ENCODE results near the gene ERCC1. TPM values are rescaled to one million over a fixed set of nuclear protein-coding genes. Genes with fewer than 3 reads are reported as not detected.
"Not testable (repeated sequence)": the region's sequence is repeated elsewhere in the genome, so short reads cannot be mapped to it uniquely, and the experiment has no call there.

The ERCC1 gene
- polyA plus RNA-seq, 1 experiment: 121 TPM

DNA sequence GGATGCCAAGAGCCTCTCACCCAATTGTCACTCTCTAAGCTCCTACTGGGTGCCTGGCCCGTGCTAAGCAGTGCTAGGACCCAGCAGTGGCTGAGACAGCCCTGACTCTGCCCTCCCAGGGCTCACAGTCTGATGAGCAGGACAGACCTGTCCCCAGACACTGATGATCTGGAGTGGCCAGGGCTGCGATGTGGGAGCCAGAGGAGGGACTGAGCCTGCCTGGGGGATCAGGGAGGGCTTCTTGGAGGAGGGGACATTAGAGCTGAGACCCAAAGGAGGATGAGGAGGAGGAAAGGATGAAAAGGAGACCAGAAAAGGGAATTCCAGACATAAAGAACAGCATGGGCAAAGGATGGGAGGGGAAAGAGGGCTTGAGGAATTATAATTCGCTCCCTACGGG, 6.6 kb downstream of the ERCC1 start:
- no peak for TF ChIP-seq CTCF (IDR thresholded peaks at IDR 0.05; ENCODE audit: insufficient read depth, low read depth, low read length)
- peaks cover 20% of the 10 kb centered on the region for H3K36me3 ChIP-seq (ENCODE audit: control insufficient read depth, insufficient read depth, low read length)
- CTCF ChIA-PET: interaction anchor here (1.0 to 1.9 kb wide), 3 partner anchors 11 to 68 kb away, joined by 5 to 6 read pairs (median 5); no protein-coding TSS in a partner anchor
- H3K4me3 ChIP-seq (ENCODE audit: low read depth, low read length): no peak overlapping the region
- no peak for DNase-seq (ENCODE audit: low read depth)
- H3K27me3 ChIP-seq (ENCODE audit: control insufficient read depth, insufficient read depth, low read length): no peaks in the 10 kb centered on the region
- POLR2A ChIA-PET: no interaction called here

DNA sequence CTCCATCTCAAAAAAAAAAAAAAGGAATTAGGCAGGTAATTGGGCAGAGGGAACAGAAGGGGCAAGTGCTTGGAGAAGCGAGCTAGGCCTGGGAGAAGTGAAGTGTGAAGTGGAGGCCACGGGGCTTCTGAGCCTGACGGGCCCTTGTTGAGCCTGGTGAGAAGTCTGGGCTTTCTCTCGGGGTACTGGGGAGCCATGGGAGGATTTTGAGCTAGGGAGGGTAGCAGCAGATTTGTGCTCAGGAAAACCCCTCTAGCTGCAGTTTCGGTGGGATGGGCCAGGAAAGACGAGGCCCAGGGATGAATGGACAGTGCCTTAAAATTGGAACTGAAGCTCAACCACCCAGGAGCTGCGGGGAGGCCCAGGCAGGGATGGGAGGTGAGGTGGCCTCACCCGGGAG, 9.2 kb downstream of the ERCC1 start:
- POLR2A ChIA-PET: no interaction called here
- CTCF ChIA-PET: interaction anchor here (0.6 to 2.5 kb wide), 4 partner anchors 13 to 1830 kb away, joined by 3 to 9 read pairs (median 4); no protein-coding TSS in a partner anchor
- no peak overlapping the region for H3K4me3 ChIP-seq (ENCODE audit: low read depth, low read length)
- no peaks in the 10 kb centered on the region for H3K27me3 ChIP-seq (ENCODE audit: control insufficient read depth, insufficient read depth, low read length)
- DNase-seq (ENCODE audit: low read depth): no peak
- peaks cover 16% of the 10 kb centered on the region for H3K36me3 ChIP-seq (ENCODE audit: control insufficient read depth, insufficient read depth, low read length)
- TF ChIP-seq CTCF (IDR thresholded peaks at IDR 0.05; ENCODE audit: insufficient read depth, low read depth, low read length): no peak

DNA sequence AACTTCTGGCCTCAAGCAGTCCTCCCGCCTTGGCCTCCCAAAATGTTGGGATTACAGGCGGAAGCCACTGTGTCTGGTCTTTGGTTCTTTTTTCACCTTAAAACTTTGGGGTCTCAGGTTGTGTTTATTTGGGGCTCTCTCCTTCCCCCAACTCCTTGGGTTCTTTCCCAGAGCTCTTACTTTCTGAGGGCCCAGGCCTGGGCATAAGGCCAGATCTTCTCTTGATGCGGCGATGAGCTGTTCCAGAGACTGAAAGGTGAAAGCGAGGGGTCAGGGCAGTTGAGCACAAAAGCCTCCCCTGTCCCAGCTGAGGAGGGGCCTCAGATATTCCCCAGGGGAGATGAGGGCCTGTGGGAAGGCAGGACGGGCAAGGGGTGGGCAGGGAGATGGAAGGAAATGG, 10.2 kb downstream of the ERCC1 start:
- POLR2A ChIA-PET: interaction anchor here (0.6 kb wide), 1 partner anchor 8 kb away, joined by 3 read pairs; no protein-coding TSS in a partner anchor
- Histone ChIP-seq H3K4me3 (ENCODE audit: low read depth, low read length) (no peak overlapping the region), H3K27me3 (ENCODE audit: control insufficient read depth, insufficient read depth, low read length) (no peaks in the 10 kb centered on the region), H3K36me3 (ENCODE audit: control insufficient read depth, insufficient read depth, low read length) (peaks cover 16% of the 10 kb centered on the region)
- no peak for TF ChIP-seq CTCF (IDR thresholded peaks at IDR 0.05; ENCODE audit: insufficient read depth, low read depth, low read length)
- no peak for DNase-seq (ENCODE audit: low read depth)
- CTCF ChIA-PET: interaction anchor here (1.2 to 1.4 kb wide), 3 partner anchors 9 to 72 kb away, joined by 4 read pairs; partner anchors contain the start of gene PPP1R13L

DNA sequence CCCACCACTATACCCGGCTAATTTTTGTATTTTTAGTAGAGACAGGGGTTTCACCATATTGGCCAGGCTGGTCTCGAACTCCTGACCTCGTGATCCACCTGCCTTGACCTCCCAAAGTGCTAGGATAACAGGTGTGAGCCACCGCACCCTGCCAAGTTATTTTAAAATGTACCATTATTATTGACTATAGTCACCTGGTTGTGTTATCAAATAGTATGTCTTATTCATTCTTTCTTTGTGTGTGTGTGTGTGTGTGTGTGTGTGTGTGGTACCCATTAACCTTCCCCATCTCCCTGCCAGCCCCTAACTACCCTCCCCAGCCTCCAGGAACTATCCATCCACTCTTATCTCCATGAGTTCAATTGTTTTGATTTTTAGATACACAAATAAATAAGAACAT, 13.4 kb downstream of the ERCC1 start:
- POLR2A ChIA-PET; CTCF ChIA-PET; H3K27me3 ChIP-seq (ENCODE audit: control insufficient read depth, insufficient read depth, low read length); H3K4me3 ChIP-seq (ENCODE audit: low read depth, low read length); DNase-seq (ENCODE audit: low read depth): not testable (repeated sequence)
- peaks cover 14% of the 10 kb centered on the region for H3K36me3 ChIP-seq (ENCODE audit: control insufficient read depth, insufficient read depth, low read length)

- H3K4me3 ChIP-seq (ENCODE audit: low read depth, low read length): no peak overlapping the region
- POLR2A ChIA-PET: no interaction called here
- no peak for TF ChIP-seq CTCF (IDR thresholded peaks at IDR 0.05; ENCODE audit: insufficient read depth, low read depth, low read length)
- no peaks in the 10 kb centered on the region for H3K27me3 ChIP-seq (ENCODE audit: control insufficient read depth, insufficient read depth, low read length)
- DNase-seq (ENCODE audit: low read depth): no peak
- CTCF ChIA-PET: no interaction called here
- H3K36me3 ChIP-seq (ENCODE audit: control insufficient read depth, insufficient read depth, low read length): peaks cover 10% of the 10 kb centered on the region
Measured at GRCh38 chr19:45409557-45409920, 14.2 kb downstream of the ERCC1 start.

DNA sequence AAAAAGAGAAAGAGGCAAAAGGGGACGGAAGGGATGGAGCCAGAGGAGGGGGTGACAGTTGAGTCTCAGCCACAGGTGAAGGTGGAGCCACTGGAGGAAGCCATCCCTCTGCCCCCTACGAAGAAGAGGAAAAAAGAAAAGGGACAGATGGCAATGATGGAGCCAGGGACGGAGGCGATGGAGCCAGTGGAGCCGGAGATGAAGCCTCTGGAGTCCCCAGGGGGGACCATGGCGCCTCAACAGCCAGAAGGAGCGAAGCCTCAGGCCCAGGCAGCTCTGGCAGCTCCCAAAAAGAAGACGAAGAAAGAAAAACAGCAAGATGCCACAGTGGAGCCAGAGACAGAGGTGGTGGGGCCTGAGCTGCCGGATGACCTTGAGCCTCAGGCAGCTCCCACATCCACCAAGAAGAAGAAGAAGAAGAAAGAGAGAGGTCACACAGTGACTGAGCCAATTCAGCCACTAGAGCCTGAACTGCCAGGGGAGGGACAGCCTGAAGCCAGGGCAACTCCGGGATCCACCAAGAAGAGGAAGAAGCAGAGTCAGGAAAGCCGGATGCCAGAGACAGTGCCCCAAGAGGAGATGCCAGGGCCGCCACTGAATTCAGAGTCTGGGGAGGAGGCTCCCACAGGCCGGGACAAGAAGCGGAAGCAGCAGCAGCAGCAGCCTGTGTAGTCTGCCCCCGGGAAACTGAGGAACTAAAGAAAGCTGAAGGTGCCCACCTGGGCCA, 14.7 kb downstream of the ERCC1 start:
- POLR2A ChIA-PET: no interaction called here
- TF ChIP-seq CTCF (IDR thresholded peaks at IDR 0.05; ENCODE audit: insufficient read depth, low read depth, low read length): no peak
- DNase-seq (ENCODE audit: low read depth): no peak
- Histone ChIP-seq H3K27me3 (ENCODE audit: control insufficient read depth, insufficient read depth, low read length) (no peaks in the 10 kb centered on the region), H3K4me3 (ENCODE audit: low read depth, low read length) (no peak overlapping the region), H3K36me3 (ENCODE audit: control insufficient read depth, insufficient read depth, low read length) (peaks cover 7% of the 10 kb centered on the region)
- CTCF ChIA-PET: no interaction called here
